HepG2 (cell line): ENCODE measurements around the gene IRF7. TPM values are rescaled to one million over a fixed set of nuclear protein-coding genes. Genes with fewer than 3 reads are reported as not detected.

Source experiments
- CEBPB ChIP-seq: IDR thresholded peaks from 2 replicates; pipeline ENCODE4 v1.6.1; 2011; ENCODE audit warnings: low read depth, low read length, improper control_type of control experiment, borderline replicate concordance
- EP300 ChIP-seq, 3 experiments: sonication (generic) in 1 of 3; formaldehyde crosslinking in 1 of 3; IDR thresholded peaks; 2 replicates each; pipeline versions ENCODE4 v1.5.1 to v1.6.1; 2011 to 2020; ENCODE audit warnings: low read depth in 2 of 3, low read length in 2 of 3, borderline replicate concordance in 1 of 3, improper control_type of control experiment in 1 of 3, mild to moderate bottlenecking in 1 of 3, missing genetic modification reagents in 1 of 3, moderate library complexity in 1 of 3
- NR2C2 ChIP-seq: sonication (generic); formaldehyde crosslinking; IDR thresholded peaks from 2 replicates; pipeline ENCODE4 v1.4.0; 2020; ENCODE audit warnings: missing genetic modification reagents, mild to moderate bottlenecking, moderate library complexity, borderline replicate concordance
- RXRA ChIP-seq: sonication (generic); formaldehyde crosslinking; IDR thresholded peaks from 2 replicates; pipeline ENCODE4 v1.5.1; 2020; ENCODE audit warnings: missing genetic modification reagents
- TEAD3 ChIP-seq: optimal IDR thresholded peaks from 2 replicates; pipeline ENCODE3; 2016; ENCODE audit warnings: borderline replicate concordance
- ZNF430 ChIP-seq: sonication (generic); formaldehyde crosslinking; IDR thresholded peaks from 2 replicates; pipeline ENCODE4 v1.9.0; 2021; ENCODE audit warnings: mild to moderate bottlenecking, missing genetic modification reagents
- ZNF841 ChIP-seq: sonication (generic); formaldehyde crosslinking; IDR thresholded peaks from 2 replicates; pipeline ENCODE4 v1.8.1; 2023; ENCODE audit warnings: missing genetic modification reagents, borderline replicate concordance
- polyA plus RNA-seq, 8 experiments: library from polyadenylated mRNA; depleted of rRNA in 3 of 8; stranded (reverse) in 7 of 8; unstranded in 1 of 8; fragments of >200 nt; fragmentation: Illumina TruSeq in 4 of 8; extraction: Trizol in 4 of 8; gene quantifications; 2 replicates each; pipeline versions ENCODE4 v1.2.1 to v1.2.3, GENCODE V29; 2011 to 2016; ENCODE audit warnings: low read depth in 4 of 8, missing spikeins in 1 of 8, mixed read lengths in 1 of 8; ENCODE audit not compliant: insufficient read depth in 1 of 8
- total RNA-seq, 5 experiments: library from RNA; depleted of rRNA; stranded (reverse); fragments of >200 nt; fragmentation: Illumina TruSeq; extraction: Trizol; gene quantifications; 2 replicates each; pipeline ENCODE4 v1.2.3, GENCODE V29; 2016; ENCODE audit warnings: low read depth in 1 of 5
- TF ChIP-seq, protein P1 (sequence below): sonication (generic); formaldehyde crosslinking; IDR thresholded peaks from 2 replicates; pipeline ENCODE4 v1.4.0; 2020; ENCODE audit warnings: missing genetic modification reagents, mild to moderate bottlenecking, borderline replicate concordance
- TF ChIP-seq, protein P2 (sequence below): sonication (generic); formaldehyde crosslinking; IDR thresholded peaks from 2 replicates; pipeline ENCODE4 v1.5.0; 2020; ENCODE audit warnings: missing genetic modification reagents
- TF ChIP-seq, protein P3 (sequence below): sonication (generic); formaldehyde crosslinking; IDR thresholded peaks from 2 replicates; pipeline ENCODE4 v1.9.0; 2022; ENCODE audit warnings: low read depth, missing genetic modification reagents
- TF ChIP-seq, protein P4 (sequence below): sonication (generic); formaldehyde crosslinking; IDR thresholded peaks from 2 replicates; pipeline ENCODE4 v1.4.0; 2020; ENCODE audit warnings: missing genetic modification reagents
- TF ChIP-seq, protein P5 (sequence below): IDR thresholded peaks from 2 replicates; pipeline ENCODE4 v1.6.1; 2016; ENCODE audit warnings: missing compliant biosample characterization, missing genetic modification reagents, borderline replicate concordance
- TF ChIP-seq, protein P6 (sequence below): sonication (generic); formaldehyde crosslinking; IDR thresholded peaks from 2 replicates; pipeline ENCODE4 v1.5.1; 2020; ENCODE audit warnings: missing genetic modification reagents, mild to moderate bottlenecking, borderline replicate concordance

The IRF7 gene
- total and polyA plus RNA-seq, 2 of the 13 experiments (the other 11 are each of a cell fraction or from before 2014, with no cell fraction given), result not detected

DNA sequence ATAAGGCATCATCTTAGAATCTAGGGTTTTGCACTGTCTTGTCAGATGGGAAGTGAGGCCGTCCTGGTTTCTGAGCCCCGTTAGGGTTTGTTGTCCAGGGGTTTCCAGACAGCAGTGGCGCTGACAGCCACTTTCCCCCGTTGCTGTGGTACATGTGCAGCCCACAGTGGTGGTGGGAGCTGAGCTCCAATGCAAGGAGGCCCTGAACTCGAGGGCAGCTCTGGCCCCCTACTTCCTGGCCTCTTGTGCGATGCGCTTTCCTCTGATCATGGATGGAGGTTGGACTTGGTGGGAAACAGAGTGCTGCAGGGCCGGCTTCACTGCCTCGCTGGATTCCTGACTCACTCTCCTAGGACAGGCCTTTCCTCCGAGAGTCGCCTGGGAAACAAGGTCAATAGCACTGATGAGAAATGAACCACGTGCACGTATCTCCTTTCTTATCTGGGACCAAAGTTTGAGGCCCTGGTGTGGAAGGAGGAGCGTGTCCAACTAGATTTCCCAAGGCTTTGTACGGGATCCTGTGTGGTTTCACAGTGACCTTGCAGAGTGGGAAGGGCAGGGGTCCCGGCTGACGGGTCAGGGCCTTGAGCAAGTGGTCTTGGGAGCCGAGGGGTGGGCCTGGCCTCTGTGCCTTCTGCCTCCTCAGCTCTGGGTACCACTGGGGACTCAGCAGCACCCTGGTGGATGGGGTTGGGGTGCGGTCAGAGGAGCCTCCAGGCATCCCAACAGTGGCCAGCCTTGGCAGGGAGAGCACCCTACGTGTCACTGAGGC, 35.7 kb downstream of the IRF7 start (continued):
- TF ChIP-seq, protein P1, sequence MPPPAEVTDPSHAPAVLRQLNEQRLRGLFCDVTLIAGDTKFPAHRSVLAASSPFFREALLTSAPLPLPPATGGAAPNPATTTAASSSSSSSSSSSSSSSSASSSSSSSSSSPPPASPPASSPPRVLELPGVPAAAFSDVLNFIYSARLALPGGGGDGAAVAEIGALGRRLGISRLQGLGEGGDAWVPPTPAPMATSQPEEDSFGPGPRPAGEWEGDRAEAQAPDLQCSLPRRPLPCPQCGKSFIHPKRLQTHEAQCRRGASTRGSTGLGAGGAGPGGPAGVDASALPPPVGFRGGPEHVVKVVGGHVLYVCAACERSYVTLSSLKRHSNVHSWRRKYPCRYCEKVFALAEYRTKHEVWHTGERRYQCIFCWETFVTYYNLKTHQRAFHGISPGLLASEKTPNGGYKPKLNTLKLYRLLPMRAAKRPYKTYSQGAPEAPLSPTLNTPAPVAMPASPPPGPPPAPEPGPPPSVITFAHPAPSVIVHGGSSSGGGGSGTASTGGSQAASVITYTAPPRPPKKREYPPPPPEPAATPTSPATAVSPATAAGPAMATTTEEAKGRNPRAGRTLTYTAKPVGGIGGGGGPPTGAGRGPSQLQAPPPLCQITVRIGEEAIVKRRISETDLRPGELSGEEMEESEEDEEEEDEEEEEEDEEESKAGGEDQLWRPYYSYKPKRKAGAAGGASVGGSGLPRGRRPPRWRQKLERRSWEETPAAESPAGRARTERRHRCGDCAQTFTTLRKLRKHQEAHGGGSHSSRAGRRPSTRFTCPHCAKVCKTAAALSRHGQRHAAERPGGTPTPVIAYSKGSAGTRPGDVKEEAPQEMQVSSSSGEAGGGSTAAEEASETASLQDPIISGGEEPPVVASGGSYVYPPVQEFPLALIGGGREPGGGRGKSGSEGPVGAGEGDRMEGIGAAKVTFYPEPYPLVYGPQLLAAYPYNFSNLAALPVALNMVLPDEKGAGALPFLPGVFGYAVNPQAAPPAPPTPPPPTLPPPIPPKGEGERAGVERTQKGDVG (CRISPR knock-in tag), result peak; percentile 61; the same call in 1 of the 2 replicates
- TF ChIP-seq CEBPB, result peak; percentile 22; the same call in 1 of the 2 replicates
- no peak for TF ChIP-seq ZNF841 (CRISPR knock-in tag)
- TF ChIP-seq, protein P2, sequence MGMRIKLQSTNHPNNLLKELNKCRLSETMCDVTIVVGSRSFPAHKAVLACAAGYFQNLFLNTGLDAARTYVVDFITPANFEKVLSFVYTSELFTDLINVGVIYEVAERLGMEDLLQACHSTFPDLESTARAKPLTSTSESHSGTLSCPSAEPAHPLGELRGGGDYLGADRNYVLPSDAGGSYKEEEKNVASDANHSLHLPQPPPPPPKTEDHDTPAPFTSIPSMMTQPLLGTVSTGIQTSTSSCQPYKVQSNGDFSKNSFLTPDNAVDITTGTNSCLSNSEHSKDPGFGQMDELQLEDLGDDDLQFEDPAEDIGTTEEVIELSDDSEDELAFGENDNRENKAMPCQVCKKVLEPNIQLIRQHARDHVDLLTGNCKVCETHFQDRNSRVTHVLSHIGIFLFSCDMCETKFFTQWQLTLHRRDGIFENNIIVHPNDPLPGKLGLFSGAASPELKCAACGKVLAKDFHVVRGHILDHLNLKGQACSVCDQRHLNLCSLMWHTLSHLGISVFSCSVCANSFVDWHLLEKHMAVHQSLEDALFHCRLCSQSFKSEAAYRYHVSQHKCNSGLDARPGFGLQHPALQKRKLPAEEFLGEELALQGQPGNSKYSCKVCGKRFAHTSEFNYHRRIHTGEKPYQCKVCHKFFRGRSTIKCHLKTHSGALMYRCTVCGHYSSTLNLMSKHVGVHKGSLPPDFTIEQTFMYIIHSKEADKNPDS (CRISPR knock-in tag), result 0 out of 2 replicates have a peak, but pooled peaks have one; percentile 25
- TF ChIP-seq, protein P3, sequence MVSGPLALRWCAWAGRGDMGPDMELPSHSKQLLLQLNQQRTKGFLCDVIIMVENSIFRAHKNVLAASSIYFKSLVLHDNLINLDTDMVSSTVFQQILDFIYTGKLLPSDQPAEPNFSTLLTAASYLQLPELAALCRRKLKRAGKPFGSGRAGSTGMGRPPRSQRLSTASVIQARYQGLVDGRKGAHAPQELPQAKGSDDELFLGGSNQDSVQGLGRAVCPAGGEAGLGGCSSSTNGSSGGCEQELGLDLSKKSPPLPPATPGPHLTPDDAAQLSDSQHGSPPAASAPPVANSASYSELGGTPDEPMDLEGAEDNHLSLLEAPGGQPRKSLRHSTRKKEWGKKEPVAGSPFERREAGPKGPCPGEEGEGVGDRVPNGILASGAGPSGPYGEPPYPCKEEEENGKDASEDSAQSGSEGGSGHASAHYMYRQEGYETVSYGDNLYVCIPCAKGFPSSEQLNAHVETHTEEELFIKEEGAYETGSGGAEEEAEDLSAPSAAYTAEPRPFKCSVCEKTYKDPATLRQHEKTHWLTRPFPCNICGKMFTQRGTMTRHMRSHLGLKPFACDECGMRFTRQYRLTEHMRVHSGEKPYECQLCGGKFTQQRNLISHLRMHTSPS (CRISPR knock-in tag), result peak; percentile 17; the same call in 1 of the 2 replicates
- TF ChIP-seq ZNF430 (CRISPR knock-in tag), result peak; percentile 66
- TF ChIP-seq, protein P4, sequence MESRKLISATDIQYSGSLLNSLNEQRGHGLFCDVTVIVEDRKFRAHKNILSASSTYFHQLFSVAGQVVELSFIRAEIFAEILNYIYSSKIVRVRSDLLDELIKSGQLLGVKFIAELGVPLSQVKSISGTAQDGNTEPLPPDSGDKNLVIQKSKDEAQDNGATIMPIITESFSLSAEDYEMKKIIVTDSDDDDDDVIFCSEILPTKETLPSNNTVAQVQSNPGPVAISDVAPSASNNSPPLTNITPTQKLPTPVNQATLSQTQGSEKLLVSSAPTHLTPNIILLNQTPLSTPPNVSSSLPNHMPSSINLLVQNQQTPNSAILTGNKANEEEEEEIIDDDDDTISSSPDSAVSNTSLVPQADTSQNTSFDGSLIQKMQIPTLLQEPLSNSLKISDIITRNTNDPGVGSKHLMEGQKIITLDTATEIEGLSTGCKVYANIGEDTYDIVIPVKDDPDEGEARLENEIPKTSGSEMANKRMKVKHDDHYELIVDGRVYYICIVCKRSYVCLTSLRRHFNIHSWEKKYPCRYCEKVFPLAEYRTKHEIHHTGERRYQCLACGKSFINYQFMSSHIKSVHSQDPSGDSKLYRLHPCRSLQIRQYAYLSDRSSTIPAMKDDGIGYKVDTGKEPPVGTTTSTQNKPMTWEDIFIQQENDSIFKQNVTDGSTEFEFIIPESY (CRISPR knock-in tag), result peak; percentile 10; the same call in 1 of the 2 replicates
- TF ChIP-seq RXRA (CRISPR knock-in tag), result peak; percentile 65
- TF ChIP-seq EP300 (IDR thresholded peaks at IDR 0.05; ENCODE audit: low read depth in 2 of 2, low read length in 2 of 2), result peak in 1 of 2 experiments; percentile 52; a peak in 2 of 4 replicates
- TF ChIP-seq EP300 (CRISPR knock-in tag; IDR thresholded peaks at IDR 0.05; ENCODE audit: borderline replicate concordance), result peak; percentile 12; the same call in 1 of the 2 replicates
- TF ChIP-seq, protein P5, sequence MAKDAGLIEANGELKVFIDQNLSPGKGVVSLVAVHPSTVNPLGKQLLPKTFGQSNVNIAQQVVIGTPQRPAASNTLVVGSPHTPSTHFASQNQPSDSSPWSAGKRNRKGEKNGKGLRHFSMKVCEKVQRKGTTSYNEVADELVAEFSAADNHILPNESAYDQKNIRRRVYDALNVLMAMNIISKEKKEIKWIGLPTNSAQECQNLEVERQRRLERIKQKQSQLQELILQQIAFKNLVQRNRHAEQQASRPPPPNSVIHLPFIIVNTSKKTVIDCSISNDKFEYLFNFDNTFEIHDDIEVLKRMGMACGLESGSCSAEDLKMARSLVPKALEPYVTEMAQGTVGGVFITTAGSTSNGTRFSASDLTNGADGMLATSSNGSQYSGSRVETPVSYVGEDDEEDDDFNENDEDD (CRISPR knock-in tag), result peak; percentile 75; the same call in 1 of the 2 replicates
- peak; percentile 77; the same call in 1 of the 2 replicates for TF ChIP-seq NR2C2 (CRISPR knock-in tag)
- TF ChIP-seq, protein P6, sequence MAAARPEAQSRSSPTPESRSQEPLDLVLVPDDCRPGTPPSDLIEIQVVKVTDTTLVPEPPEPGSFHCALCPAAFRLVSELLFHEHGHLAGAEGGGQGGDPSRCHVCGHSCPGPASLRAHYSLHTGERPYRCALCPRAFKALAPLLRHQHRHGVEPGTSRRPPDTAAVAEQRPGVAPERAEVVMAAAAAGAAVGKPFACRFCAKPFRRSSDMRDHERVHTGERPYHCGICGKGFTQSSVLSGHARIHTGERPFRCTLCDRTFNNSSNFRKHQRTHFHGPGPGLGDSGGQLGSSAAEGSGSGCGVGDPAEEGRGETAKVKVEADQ, result no peak
- TF ChIP-seq TEAD3 (CRISPR knock-in tag), result peak; percentile 28
